ENCODE data around the gene SLC46A3. TPM values are rescaled to one million over a fixed set of nuclear protein-coding genes. Genes with fewer than 3 reads are reported as not detected.

The SLC46A3 gene
- polyA plus RNA-seq, 2 of the 4 experiments (the other 2 are of a cell fraction), result 2.1 to 6.8 TPM

DNA sequence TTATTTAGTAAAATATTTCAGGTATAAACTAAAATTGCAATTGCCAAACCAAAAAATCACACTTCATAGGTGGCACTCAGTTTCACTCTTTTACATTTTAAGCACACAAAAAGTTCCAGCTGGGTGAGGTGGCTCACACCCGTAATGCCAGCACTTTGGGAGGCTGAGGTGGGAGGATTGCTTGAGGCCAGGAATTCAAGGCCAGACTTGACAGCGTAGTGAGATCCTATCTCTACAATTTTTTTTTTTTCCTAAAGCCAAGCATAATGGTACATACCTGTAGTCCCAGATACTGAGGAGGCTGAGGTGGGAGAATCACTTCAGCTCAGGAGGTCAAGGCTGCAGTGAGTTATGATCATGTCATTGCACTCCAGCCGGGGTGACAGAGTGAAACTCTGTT is 20.6 kb upstream of the SLC46A3 start:
- TF ChIP-seq MAZ (IDR thresholded peaks at IDR 0.05; ENCODE audit: borderline replicate concordance, low read depth, low read length) (no peak), ESRRA (IDR thresholded peaks at IDR 0.05; ENCODE audit: borderline replicate concordance, low read length) (no peak), BCL3 (IDR thresholded peaks at IDR 0.05) (no peak), HEYL (CRISPR knock-in tag; IDR thresholded peaks at IDR 0.05) (no peak), KDM5A (IDR thresholded peaks at IDR 0.05) (no peak), TFCP2L1 (CRISPR knock-in tag; IDR thresholded peaks at IDR 0.05) (no peak), EHF (CRISPR knock-in tag; IDR thresholded peaks at IDR 0.05) (no peak), RNF2 (IDR thresholded peaks at IDR 0.05; ENCODE audit: borderline replicate concordance, low read depth) (no peak), KDM1A (IDR thresholded peaks at IDR 0.05; ENCODE audit: low read depth) (no peak), POLR2AphosphoS2 (conservative IDR thresholded peaks at IDR 0.05; ENCODE audit: low read length) (no peak), MYC (IDR thresholded peaks at IDR 0.05; ENCODE audit: borderline replicate concordance, low read length) (no peak), ZNF302 (CRISPR knock-in tag; IDR thresholded peaks at IDR 0.05) (no peak), CEBPB (IDR thresholded peaks at IDR 0.05) (no peak), MAFK (IDR thresholded peaks at IDR 0.05; ENCODE audit: partially characterized antibody) (no peak), TP53 (CRISPR knock-in tag; IDR thresholded peaks at IDR 0.05) (no peak)
- TF ChIP-seq, protein P1, sequence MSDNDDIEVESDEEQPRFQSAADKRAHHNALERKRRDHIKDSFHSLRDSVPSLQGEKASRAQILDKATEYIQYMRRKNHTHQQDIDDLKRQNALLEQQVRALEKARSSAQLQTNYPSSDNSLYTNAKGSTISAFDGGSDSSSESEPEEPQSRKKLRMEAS (IDR thresholded peaks at IDR 0.05), result no peak
- TF ChIP-seq, protein P2, sequence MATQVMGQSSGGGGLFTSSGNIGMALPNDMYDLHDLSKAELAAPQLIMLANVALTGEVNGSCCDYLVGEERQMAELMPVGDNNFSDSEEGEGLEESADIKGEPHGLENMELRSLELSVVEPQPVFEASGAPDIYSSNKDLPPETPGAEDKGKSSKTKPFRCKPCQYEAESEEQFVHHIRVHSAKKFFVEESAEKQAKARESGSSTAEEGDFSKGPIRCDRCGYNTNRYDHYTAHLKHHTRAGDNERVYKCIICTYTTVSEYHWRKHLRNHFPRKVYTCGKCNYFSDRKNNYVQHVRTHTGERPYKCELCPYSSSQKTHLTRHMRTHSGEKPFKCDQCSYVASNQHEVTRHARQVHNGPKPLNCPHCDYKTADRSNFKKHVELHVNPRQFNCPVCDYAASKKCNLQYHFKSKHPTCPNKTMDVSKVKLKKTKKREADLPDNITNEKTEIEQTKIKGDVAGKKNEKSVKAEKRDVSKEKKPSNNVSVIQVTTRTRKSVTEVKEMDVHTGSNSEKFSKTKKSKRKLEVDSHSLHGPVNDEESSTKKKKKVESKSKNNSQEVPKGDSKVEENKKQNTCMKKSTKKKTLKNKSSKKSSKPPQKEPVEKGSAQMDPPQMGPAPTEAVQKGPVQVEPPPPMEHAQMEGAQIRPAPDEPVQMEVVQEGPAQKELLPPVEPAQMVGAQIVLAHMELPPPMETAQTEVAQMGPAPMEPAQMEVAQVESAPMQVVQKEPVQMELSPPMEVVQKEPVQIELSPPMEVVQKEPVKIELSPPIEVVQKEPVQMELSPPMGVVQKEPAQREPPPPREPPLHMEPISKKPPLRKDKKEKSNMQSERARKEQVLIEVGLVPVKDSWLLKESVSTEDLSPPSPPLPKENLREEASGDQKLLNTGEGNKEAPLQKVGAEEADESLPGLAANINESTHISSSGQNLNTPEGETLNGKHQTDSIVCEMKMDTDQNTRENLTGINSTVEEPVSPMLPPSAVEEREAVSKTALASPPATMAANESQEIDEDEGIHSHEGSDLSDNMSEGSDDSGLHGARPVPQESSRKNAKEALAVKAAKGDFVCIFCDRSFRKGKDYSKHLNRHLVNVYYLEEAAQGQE (IDR thresholded peaks at IDR 0.05), result no peak
- DNase-seq (ENCODE audit: low read depth in 1 of 2, low spot score in 1 of 2) (no peak), ATAC-seq (no peak), FAIRE-seq (no peak)
- CTCF ChIA-PET, result interaction anchor here (1.8 kb wide), 1 partner anchor 80 kb away, joined by 6 read pairs; the partner anchor contains the start of gene MTUS2
- Histone ChIP-seq H3K9me3 (no peaks in the 10 kb centered on the region), H3K4me3 (no peak overlapping the region), H3K4me1 (peaks cover 6% of the 10 kb centered on the region; the same call in 2 of the 3 replicates), H3K4me2 (no peak overlapping the region), H3K27ac (no peak overlapping the region)
- POLR2A ChIA-PET, result no interaction called here
- WGBS (ENCODE audit: missing lambda C conversion rate), result 75% methylated on average over 3 of the region's 3 CpGs

DNA sequence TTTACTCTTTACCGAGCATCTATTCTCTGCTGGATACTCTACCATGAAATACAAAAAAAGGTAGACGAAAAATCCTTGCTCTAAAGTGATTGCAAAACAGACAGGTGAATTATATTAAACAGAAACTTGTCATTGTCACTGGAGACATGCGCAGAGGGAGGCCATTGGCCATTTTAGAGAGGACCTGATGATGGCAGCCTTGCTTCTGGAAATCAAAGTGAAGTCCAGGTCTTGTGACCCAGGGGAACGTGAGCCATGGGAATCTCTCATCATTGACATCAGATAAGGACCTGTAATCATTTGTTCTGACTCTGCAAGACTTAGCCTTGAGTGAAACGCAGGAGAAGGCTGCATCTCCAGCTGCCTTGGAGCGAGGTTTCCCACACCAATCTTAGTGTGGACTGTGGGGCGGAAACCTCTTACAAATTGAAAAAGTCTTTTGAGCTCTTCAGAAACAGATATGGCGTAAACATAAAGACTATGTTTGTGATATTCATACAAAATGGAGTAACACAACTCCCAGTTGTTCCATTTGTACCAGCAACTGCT is 16.8 kb upstream of the SLC46A3 start:
- POLR2A ChIA-PET, result no interaction called here
- CTCF ChIA-PET, result no interaction called here
- Histone ChIP-seq H3K9me3 (no peaks in the 10 kb centered on the region), H3K4me3 (no peak overlapping the region), H3K4me1 (no peaks in the 10 kb centered on the region), H3K27ac (no peak overlapping the region), H3K4me2 (no peak overlapping the region)
- WGBS (ENCODE audit: missing lambda C conversion rate), result 68% methylated on average over 7 of the region's 8 CpGs
- ATAC-seq (no peak), FAIRE-seq (no peak), DNase-seq (ENCODE audit: low read depth in 1 of 2, low spot score in 1 of 2) (no peak)
- no peak for TF ChIP-seq ZFP36 (IDR thresholded peaks at IDR 0.05; ENCODE audit: borderline replicate concordance, partially characterized antibody)
- TF ChIP-seq TFCP2L1 (CRISPR knock-in tag; IDR thresholded peaks at IDR 0.05), result no peak
- no peak for TF ChIP-seq JUNB (IDR thresholded peaks at IDR 0.05)
- no peak for TF ChIP-seq ZC3H11A (IDR thresholded peaks at IDR 0.05)
- no peak for TF ChIP-seq ESRRA (IDR thresholded peaks at IDR 0.05; ENCODE audit: borderline replicate concordance, low read length)
- no peak for TF ChIP-seq KDM1A (IDR thresholded peaks at IDR 0.05; ENCODE audit: low read depth)
- TF ChIP-seq CHD4 (IDR thresholded peaks at IDR 0.05; ENCODE audit: borderline replicate concordance), result no peak
- no peak for TF ChIP-seq USF2 (IDR thresholded peaks at IDR 0.05)
- no peak for TF ChIP-seq HDAC2 (IDR thresholded peaks at IDR 0.05)
- TF ChIP-seq GATA3 (IDR thresholded peaks at IDR 0.05; ENCODE audit: borderline replicate concordance), result no peak
- no peak for TF ChIP-seq ELK1 (IDR thresholded peaks at IDR 0.05; ENCODE audit: low read depth, low read length)
- no peak for TF ChIP-seq POLR2AphosphoS2 (conservative IDR thresholded peaks at IDR 0.05; ENCODE audit: low read length)
- TF ChIP-seq EHMT2 (IDR thresholded peaks at IDR 0.05; ENCODE audit: low read depth), result no peak
- no peak for TF ChIP-seq NFE2L2 (conservative IDR thresholded peaks at IDR 0.05; ENCODE audit: low read length)
- no peak for TF ChIP-seq PHF8 (IDR thresholded peaks at IDR 0.05; ENCODE audit: borderline replicate concordance, low read depth)
- TF ChIP-seq, protein P1 (IDR thresholded peaks at IDR 0.05), result no peak
- no peak for TF ChIP-seq SREBF2 (IDR thresholded peaks at IDR 0.05)
- TF ChIP-seq ATOH8 (CRISPR knock-in tag; IDR thresholded peaks at IDR 0.05; ENCODE audit: low read depth), result no peak
- no peak for TF ChIP-seq NR3C1 (IDR thresholded peaks at IDR 0.05)
